ENCODE measurements around the gene RPS5. TPM values are rescaled to one million over a fixed set of nuclear protein-coding genes. Genes with fewer than 3 reads are reported as not detected.

Gene RPS5
- total RNA-seq, 1 experiment from 2014 or later, result 2,081 TPM

DNA sequence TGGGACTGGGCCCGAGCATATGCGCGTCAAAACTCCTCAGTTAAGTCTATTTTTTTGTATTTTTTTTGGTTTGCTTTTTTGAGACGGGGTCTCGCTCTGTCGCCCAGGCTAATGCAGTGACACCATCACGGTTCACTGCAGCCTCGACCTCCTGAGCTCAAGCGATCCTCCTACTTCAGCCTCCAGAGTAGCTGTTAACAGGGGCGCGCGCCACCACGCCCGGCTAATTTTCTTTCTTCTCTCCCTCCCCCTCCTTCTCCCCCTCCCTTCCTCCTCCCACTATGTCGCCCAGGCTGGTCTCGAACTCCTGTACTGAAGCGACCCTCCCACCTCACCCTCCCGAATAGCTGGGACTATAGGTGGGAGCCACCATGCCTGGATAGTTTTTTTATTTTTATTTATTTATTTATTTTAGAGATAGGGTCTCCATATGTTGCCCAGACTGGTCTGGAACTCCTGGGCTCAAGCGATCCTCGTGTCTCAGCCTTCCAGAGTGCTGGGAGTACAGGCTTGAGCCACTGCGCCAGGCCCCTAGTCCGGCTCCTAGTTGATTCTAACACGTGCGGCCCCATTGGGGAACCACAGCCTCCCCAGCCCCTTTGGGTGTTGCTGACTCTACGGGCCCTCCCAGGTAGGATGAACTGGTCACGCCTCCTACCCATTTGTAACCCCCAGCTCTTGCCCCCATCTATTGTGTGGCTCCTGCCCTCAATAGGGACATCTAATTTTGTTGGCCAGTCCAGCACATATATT, 5.4 kb upstream of the RPS5 start:
- DNase-seq (ENCODE audit: low spot score), result no peak

GRCh38 chr19:58382997-58383603, 4.0 kb upstream of the RPS5 start:
- DNase-seq (ENCODE audit: low spot score), result no peak
- in situ Hi-C loops (cut with HindIII; ENCODE audit: low sequenced_read_pairs), result no loop called here

More for the DNA sequence above, 5.4 kb upstream of the RPS5 start:
- in situ Hi-C loops (cut with HindIII; ENCODE audit: low sequenced_read_pairs), result no loop called here

DNA sequence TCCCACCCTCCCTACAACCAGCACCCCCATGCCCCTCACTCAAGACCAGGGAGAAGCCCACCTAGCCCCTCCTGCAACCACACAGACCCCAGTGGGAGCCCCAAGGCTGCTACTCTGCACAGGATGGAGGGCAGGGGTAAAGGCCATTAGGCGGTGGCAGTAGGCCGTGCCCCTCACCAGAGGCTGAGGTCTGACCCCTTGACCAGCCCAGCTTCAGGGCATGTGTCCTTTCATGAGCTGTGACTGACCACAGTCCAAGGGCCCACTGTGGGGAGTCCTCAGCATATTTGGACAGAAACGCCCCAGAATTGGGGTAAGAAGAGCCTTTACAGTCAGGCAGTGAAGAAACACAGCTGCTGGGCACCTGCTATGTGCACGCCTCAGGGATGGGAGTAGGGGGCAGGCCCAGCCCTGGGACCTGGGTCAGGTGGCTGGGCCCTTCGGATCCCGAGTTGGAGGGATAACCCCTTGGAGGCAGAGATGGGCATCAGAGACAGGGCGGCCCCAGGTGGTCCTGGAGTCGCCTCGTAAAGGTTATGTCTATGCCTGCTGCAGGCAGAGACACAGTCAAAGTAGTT, 1.7 kb upstream of the RPS5 start:
- in situ Hi-C loops (cut with HindIII; ENCODE audit: low sequenced_read_pairs), result no loop called here
- no peak for DNase-seq (ENCODE audit: low spot score)

GRCh38 chr19:58385891-58386575, 1.0 kb upstream of the RPS5 start:
- peak; percentile 14 for DNase-seq (ENCODE audit: low spot score)

DNA sequence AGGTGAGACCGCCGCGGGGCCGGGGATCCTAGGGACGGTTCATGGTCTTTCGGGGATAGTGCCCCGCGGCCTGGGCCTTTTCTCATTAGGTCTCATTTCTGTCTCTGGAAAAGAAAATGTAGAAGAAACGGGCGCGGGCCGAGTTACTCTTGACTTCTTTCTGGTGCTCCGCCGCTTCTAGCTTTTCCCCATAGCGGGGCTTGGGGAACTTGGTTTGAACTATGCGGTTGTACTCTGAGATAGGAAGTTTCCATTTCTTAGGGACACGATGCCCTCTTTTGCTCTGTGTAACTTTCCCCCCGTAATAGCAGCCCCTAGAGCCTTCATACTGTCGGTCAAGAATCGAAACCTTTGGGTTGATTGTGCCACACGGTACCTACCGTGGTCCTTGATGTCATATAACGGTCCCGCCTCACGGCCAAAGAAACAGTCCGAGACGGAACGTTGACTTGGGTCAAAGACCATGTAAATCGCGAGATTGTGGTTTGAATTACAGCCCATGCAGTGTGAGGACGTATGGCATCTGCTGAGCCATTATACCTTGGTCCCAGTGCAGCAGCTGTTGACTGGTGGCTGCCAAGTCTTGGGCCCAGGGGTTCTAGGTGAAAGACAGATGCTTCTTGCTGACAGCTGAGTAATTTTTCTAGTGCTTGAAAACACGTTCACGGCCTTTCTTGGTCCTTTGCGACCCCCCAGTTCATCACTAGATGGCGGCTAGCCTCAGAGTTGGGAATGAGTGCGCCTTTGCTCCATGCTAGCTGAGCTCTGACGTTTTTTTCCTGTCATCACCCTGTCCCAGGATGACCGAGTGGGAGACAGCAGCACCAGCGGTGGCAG, 487 bp downstream of the RPS5 start:
- in situ Hi-C loops (cut with HindIII; ENCODE audit: low sequenced_read_pairs), result no loop called here
- DNase-seq (ENCODE audit: low spot score), result no peak

More at GRCh38 chr19:58385891-58386575, 1.0 kb upstream of the RPS5 start:
- in situ Hi-C loops (cut with HindIII; ENCODE audit: low sequenced_read_pairs), result no loop called here

DNA sequence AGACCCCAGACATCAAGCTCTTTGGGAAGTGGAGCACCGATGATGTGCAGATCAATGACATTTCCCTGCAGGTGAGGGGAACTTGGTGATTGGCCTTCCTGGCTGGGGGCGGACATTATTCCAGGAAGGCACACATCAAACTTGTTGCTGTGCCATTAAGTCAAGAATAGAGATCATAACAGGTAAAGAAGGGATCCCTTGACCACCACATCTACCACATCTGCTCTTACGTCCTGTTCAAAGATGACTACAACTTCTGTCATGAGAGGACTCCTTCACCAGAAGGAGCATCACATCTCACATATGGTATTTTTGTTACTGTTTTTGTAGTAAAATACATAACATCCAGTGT, 1.1 kb downstream of the RPS5 start:
- in situ Hi-C loops (cut with HindIII; ENCODE audit: low sequenced_read_pairs), result no loop called here
- DNase-seq (ENCODE audit: low spot score), result no peak

DNA sequence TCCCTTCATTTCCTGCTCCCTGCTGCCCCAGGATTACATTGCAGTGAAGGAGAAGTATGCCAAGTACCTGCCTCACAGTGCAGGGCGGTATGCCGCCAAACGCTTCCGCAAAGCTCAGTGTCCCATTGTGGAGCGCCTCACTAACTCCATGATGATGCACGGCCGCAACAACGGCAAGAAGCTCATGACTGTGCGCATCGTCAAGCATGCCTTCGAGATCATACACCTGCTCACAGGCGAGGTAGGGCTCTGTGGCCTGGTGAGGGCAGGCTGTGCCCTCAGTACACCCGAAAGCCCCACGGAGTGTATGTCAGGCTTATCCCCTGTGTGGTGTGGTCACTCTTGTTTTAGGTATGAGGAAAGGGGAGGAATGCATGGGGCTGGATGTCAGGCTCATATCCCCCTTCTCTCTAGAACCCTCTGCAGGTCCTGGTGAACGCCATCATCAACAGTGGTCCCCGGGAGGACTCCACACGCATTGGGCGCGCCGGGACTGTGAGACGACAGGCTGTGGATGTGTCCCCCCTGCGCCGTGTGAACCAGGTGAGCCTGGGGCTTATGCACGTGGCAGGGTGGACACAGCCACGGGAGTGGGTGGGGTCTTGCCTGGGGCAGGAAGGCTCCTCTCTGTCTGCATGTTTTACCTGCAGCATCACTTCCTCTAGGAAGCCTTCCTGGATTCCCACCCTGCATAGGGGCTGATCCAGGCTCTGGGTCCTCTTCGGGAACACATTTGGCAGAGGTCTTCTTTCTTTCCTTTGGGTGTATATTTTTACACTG, 6.1 kb downstream of the RPS5 start:
- no peak for DNase-seq (ENCODE audit: low spot score)
- in situ Hi-C loops (cut with HindIII; ENCODE audit: low sequenced_read_pairs), result no loop called here

DNA sequence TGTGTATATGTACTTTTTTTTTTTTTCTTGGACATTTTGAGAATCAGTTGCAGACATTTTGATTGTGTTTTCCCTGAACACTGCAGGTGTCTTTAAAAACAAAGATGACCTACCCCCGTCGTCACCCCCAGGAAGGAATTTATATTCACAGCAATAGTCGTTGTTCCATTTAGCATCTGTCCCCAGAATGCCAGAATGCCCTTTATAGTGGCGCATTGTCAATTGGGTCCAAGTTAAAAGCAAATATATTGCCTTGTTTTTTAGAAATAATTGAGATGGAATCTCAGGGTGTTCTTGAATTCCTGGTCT, 6.6 kb downstream of the RPS5 start:
- no peak for DNase-seq (ENCODE audit: low spot score)
- in situ Hi-C loops (cut with HindIII; ENCODE audit: low sequenced_read_pairs), result no loop called here

DNA sequence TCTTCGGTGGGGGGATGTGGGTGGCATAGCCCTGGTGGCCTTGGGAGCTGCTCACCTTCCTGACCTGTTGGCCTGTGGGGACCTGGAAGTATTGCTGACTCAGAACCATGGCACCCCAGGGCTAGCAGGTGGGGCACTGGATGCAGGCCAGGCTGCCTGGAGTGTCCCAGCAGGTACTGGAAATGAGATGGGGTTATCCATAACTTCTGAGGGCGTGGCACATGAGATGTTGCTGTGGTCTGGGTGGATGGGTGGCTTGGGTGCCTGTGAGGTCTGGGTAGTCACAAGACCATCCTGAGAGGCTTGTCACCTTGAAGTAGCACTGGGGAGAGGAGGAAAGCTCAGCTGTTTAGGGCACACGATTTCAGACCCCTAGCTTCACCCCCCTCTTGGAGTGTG, 7.8 kb downstream of the RPS5 start:
- DNase-seq (ENCODE audit: low spot score), result no peak
- in situ Hi-C loops (cut with HindIII; ENCODE audit: low sequenced_read_pairs), result no loop called here

DNA sequence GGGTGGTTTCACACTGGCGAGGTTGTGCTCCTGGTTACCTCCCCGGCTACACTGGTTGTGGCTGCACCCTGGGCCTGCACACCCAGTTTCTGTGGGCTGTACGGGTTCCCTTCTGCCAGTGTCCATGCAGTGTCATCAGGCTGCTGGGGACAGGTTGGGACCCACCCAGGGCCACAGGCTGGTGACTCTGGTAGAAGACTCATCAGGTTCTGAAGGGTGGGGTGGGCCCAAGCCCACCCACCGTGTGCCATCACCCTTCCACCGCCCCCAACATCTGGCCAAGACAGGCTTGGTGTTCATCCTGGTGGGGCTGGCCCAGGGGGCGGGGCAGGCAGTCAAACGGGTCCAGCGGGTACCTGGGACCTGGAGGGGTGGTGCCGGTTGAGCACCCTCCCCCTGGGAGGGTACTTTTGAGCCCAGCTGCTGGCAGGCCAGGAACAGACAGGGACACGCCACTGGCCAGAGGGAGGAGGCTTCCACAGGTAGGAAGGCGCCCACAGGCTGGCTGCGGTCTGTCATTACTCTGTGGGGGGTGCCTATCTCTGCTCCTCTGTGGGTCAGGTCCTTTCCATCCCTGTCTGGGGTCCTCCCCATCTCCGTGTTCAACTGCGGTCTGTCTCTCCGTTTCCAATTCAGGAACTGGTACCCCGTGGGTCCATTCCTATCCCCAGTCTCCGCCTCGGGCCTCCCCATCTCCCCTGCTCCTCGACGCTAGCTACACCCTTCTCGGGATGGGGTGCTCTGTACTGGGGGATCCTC, 8.3 kb downstream of the RPS5 start, which contains the start of gene RNF225:
Gene RNF225, plus strand, starts transcription at position 437 of the 759 bp plus-strand sequence. CDS start 434 bp downstream, outside the sequence.
- in situ Hi-C loops (cut with HindIII; ENCODE audit: low sequenced_read_pairs), result no loop called here
- peak; percentile 13 for DNase-seq (ENCODE audit: low spot score)

GRCh38 chr19:58395979-58396627, 9.0 kb downstream of the RPS5 start:
- peak; percentile 21 for DNase-seq (ENCODE audit: low spot score)
- in situ Hi-C loops (cut with HindIII; ENCODE audit: low sequenced_read_pairs), result no loop called here

DNA sequence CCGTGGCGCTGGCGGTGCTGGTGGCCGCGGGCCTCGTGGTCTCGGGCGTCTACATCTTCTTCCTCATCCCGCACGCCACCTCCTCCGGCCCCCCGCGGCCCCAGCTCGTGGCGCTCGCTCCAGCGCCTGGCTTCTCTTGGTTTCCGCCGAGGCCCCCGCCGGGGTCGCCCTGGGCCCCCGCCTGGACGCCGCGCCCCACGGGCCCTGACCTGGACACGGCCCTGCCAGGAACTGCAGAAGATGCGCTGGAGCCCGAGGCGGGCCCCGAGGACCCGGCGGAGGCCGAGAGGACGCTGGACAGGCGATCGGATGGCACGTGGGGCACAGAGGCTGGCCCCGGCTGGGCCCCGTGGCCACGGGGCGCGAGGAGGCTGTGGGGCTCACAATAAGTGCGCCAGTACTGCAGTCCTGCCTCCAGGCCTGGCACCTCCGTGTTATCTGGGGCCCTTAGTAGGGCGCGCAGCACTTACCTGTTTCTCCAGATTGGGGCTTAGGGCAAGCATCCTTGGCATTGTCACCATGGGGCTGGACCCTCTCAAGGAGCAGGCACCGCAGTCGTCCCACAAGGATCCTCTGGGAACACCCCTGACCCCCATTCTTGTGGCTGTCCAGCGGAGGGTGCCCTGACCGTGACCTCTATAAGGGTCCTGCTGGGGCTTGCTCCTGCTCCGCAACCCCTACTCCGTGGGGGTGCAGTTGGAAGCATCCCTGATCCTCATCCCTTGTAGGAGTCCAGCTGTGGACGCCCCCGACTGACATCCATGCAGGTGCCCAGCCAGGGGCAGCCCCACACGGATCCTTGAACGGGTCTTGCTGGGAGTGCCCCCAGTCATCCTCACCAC, 9.8 kb downstream of the RPS5 start:
- in situ Hi-C loops (cut with HindIII; ENCODE audit: low sequenced_read_pairs), result no loop called here
- DNase-seq (ENCODE audit: low spot score), result no peak

GRCh38 chr19:58397533-58398037, 10.5 kb downstream of the RPS5 start:
- DNase-seq (ENCODE audit: low spot score), result peak; percentile 13
- in situ Hi-C loops (cut with HindIII; ENCODE audit: low sequenced_read_pairs), result no loop called here

DNA sequence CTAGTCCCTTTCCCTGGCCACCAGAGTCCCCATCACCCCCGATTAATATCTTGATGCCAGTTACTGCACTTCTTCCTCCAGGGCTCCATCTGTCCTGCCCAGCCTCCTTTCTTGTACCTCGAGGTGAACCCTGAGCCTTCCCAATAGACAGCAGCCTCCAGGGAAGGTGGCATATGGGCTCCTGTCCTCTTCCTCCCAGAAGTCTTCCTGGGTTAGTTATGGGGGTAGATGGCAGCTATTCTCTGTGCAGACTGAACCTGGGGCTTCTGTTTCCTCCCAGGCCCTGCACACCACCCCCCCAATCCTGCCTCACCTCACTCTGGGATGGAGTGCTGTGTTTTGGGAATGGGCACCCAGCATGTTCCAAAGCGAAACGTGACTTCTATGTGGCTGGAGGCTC, 11.0 kb downstream of the RPS5 start:
- in situ Hi-C loops (cut with HindIII; ENCODE audit: low sequenced_read_pairs), result no loop called here
- DNase-seq (ENCODE audit: low spot score), result no peak

DNA sequence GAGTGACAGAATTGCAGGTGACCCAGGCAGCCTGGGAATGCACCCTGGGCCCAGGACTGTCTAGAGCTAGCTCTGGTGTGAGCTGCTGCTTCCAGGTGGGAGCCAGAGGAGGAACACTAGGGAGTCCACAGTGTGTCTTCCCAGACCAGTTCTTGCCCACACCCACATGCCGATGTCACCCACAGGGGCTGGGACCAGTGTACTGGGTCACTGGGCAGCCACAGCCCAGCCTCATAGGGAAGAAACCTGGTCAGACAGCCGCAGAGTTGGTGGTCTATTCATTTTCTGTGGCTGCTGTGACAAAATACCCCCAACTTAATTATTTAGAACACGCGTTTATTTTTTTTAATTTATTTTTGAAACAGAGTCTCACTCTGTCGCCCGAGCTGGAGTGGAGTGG, 11.5 kb downstream of the RPS5 start:
- no peak for DNase-seq (ENCODE audit: low spot score)
- in situ Hi-C loops (cut with HindIII; ENCODE audit: low sequenced_read_pairs), result no loop called here

DNA sequence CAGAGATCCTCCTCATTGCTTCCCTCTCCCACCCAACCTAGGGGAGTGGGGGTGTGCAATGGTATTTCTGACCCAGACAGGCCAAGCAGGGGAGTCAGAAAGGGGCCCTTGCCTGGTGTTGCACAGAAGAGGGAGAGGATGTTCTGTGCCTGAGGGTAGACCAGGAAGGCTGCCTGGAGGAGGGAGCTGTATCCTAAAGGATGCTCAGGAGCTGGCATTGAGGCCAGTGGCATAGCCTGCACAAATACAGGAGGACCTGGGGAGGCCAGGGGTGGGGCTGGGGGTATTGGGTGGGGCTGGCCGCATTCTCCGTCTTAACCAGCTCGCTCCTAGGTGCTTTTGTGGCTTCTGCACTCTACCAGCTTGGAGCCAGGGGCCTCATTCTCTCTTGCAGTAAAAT, 12.8 kb downstream of the RPS5 start:
- in situ Hi-C loops (cut with HindIII; ENCODE audit: low sequenced_read_pairs), result no loop called here
- no peak for DNase-seq (ENCODE audit: low spot score)

All from G401 (cell line).